SK-N-SH treated with all-trans-retinoic acid at 6 μM for 48 hours (cell line): ENCODE results near the gene LRMDA.

ENCODE experiments used
- ATAC-seq: fragments of 200-7000 bp; cut with Tn5 transposase; 3 replicates; pipeline ENCODE4 v1.9.1; 2020; ENCODE audit warnings: mild to moderate bottlenecking, moderate library complexity
- ARNTL ChIP-seq: fragments of 450-650 bp; formaldehyde crosslinking; IDR thresholded peaks from 2 replicates; pipeline ENCODE4 v1.5.0; 2020; ENCODE audit warnings: low read depth, mild to moderate bottlenecking, moderate library complexity, borderline replicate concordance
- BACH2 ChIP-seq: fragments of 250-450 bp; sonication (Bioruptor Pico); IDR thresholded peaks from 2 replicates; pipeline ENCODE4 v1.9.0; 2021; ENCODE audit warnings: mild to moderate bottlenecking, borderline replicate concordance
- CSDC2 ChIP-seq: fragments of 250-450 bp; sonication (Bioruptor Pico); IDR thresholded peaks from 2 replicates; pipeline ENCODE4 v1.5.0; 2020; ENCODE audit warnings: mild to moderate bottlenecking, moderate library complexity
- ESRRG ChIP-seq: fragments of 250-450 bp; sonication (Bioruptor Pico); IDR thresholded peaks from 2 replicates; pipeline ENCODE4 v1.6.1; 2021; ENCODE audit warnings: mild to moderate bottlenecking
- GLIS3 ChIP-seq: fragments of 250-450 bp; sonication (Bioruptor Pico); IDR thresholded peaks from 2 replicates; pipeline ENCODE4 v1.5.0; 2020; ENCODE audit warnings: mild to moderate bottlenecking, moderate library complexity
- ISL1 ChIP-seq: fragments of 250-450 bp; sonication (Bioruptor Pico); IDR thresholded peaks from 2 replicates; pipeline ENCODE4 v2.1.2; 2022; ENCODE audit warnings: mild to moderate bottlenecking, moderate library complexity
- OSR1 ChIP-seq: fragments of 250-450 bp; sonication (Bioruptor Pico); IDR thresholded peaks from 2 replicates; pipeline ENCODE4 v1.8.0; 2022; ENCODE audit warnings: moderate library complexity, mild to moderate bottlenecking, inconsistent platforms
- PPARA ChIP-seq: fragments of 250-450 bp; sonication (Bioruptor Pico); IDR thresholded peaks from 2 replicates; pipeline ENCODE4 v1.5.0; 2020; ENCODE audit warnings: mild to moderate bottlenecking, borderline replicate concordance
- RARB ChIP-seq: fragments of 250-450 bp; sonication (Bioruptor Pico); IDR thresholded peaks from 2 replicates; pipeline ENCODE4 v1.8.0; 2021; ENCODE audit warnings: mild to moderate bottlenecking, moderate library complexity
- SNAI2 ChIP-seq: fragments of 250-450 bp; sonication (Bioruptor Pico); IDR thresholded peaks from 2 replicates; pipeline ENCODE4 v1.5.0; 2020; ENCODE audit warnings: mild to moderate bottlenecking, moderate library complexity
- TCF4 ChIP-seq: fragments of 250-450 bp; sonication (Bioruptor Pico); IDR thresholded peaks from 2 replicates; pipeline ENCODE4 v1.8.0; 2021; ENCODE audit warnings: mild to moderate bottlenecking, moderate library complexity, borderline replicate concordance
- TOX ChIP-seq: fragments of 250-450 bp; sonication (Bioruptor Pico); IDR thresholded peaks from 2 replicates; pipeline ENCODE4 v1.8.0; 2021; ENCODE audit warnings: mild to moderate bottlenecking, moderate library complexity, borderline replicate concordance
- ZC3H10 ChIP-seq: fragments of 250-450 bp; sonication (Bioruptor Pico); IDR thresholded peaks from 2 replicates; pipeline ENCODE4 v1.5.1; 2021; ENCODE audit warnings: mild to moderate bottlenecking, moderate library complexity
- ZFP30 ChIP-seq: fragments of 450-650 bp; formaldehyde crosslinking; IDR thresholded peaks from 2 replicates; pipeline ENCODE4 v1.5.0; 2022; ENCODE audit warnings: mild to moderate bottlenecking, moderate library complexity
- ZNF565 ChIP-seq: fragments of 450-650 bp; formaldehyde crosslinking; conservative IDR thresholded peaks from 2 replicates; pipeline ENCODE4 v1.5.0; 2020; ENCODE audit warnings: low read depth, mild to moderate bottlenecking, moderate library complexity
- ZNF70 ChIP-seq: fragments of 450-650 bp; formaldehyde crosslinking; IDR thresholded peaks from 2 replicates; pipeline ENCODE4 v1.5.0; 2020; ENCODE audit warnings: mild to moderate bottlenecking, moderate library complexity
- ZNF8 ChIP-seq: fragments of 450-650 bp; formaldehyde crosslinking; IDR thresholded peaks from 2 replicates; pipeline ENCODE4 v1.5.0; 2020; ENCODE audit warnings: mild to moderate bottlenecking, moderate library complexity
- TF ChIP-seq, protein P1 (sequence below): fragments of 250-450 bp; sonication (Bioruptor Pico); IDR thresholded peaks from 2 replicates; pipeline ENCODE4 v1.8.0; 2020; ENCODE audit warnings: mild to moderate bottlenecking, moderate library complexity, borderline replicate concordance
- TF ChIP-seq, protein P2 (sequence below): fragments of 250-450 bp; sonication (Bioruptor Pico); IDR thresholded peaks from 2 replicates; pipeline ENCODE4 v1.5.1; 2021; ENCODE audit warnings: mild to moderate bottlenecking, moderate library complexity
- TF ChIP-seq, protein P3 (sequence below): fragments of 250-450 bp; sonication (Bioruptor Pico); IDR thresholded peaks from 2 replicates; pipeline ENCODE4 v1.5.1; 2020; ENCODE audit warnings: low read depth, mild to moderate bottlenecking, moderate library complexity
- TF ChIP-seq, protein P4 (sequence below): fragments of 250-450 bp; sonication (Bioruptor Pico); IDR thresholded peaks from 2 replicates; pipeline ENCODE4 v1.5.0; 2020; ENCODE audit warnings: mild to moderate bottlenecking, moderate library complexity
- TF ChIP-seq, protein P5 (sequence below): fragments of 250-450 bp; sonication (Bioruptor Pico); IDR thresholded peaks from 2 replicates; pipeline ENCODE4 v1.8.0; 2021; ENCODE audit warnings: low read depth, mild to moderate bottlenecking, moderate library complexity, borderline replicate concordance

Gene LRMDA

DNA sequence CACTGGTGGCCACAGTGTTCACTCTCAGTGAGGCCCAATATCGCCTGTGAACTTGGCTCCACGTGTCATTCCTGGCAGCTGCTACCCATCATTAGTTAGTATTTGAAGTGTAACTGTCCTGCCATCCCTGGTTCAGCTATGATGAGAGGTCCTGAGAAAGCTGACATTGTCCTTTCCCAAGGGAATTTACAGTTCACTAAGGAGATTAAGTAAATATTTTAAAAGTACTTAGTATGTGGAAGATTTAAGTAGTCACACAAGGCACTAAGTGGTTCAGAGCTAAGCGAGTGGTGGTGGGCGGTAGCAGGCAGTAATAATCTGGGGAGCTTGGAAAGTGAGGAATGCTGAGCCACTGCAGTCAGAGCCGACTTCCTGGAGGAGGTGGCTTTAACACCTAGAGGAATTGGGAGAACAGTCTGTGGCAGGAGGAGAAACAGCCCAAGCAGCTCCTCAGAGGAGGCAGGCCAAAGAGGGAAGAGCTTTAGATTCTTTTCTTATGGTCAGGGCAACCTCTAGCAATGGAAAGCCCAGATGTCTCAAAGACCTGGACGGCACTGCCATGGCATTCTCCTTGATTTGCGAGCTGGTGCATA, 519.7 kb downstream of the LRMDA start (continued):
- TF ChIP-seq, protein P1, sequence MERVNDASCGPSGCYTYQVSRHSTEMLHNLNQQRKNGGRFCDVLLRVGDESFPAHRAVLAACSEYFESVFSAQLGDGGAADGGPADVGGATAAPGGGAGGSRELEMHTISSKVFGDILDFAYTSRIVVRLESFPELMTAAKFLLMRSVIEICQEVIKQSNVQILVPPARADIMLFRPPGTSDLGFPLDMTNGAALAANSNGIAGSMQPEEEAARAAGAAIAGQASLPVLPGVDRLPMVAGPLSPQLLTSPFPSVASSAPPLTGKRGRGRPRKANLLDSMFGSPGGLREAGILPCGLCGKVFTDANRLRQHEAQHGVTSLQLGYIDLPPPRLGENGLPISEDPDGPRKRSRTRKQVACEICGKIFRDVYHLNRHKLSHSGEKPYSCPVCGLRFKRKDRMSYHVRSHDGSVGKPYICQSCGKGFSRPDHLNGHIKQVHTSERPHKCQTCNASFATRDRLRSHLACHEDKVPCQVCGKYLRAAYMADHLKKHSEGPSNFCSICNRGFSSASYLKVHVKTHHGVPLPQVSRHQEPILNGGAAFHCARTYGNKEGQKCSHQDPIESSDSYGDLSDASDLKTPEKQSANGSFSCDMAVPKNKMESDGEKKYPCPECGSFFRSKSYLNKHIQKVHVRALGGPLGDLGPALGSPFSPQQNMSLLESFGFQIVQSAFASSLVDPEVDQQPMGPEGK (CRISPR knock-in tag), result no peak
- no peak for TF ChIP-seq ZFP30 (CRISPR knock-in tag)

DNA sequence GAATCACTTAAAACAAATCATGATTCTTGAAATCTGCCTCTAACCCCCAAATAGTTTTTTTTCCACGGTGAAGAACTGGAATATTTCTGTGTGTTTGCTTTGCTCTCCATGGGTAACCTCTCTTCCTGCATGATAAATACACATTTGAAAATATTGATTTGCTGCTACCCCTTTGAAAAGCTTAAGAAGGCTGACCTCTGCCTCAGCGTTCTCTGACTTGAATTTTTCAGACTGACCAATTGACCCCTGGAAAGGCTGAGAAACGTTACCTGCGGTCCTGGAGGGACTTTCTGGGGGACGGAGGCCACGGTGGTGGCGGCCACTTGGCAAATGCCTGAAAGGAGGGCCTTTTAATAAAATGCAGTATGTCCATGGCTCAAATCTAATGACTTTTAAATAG, 520.2 kb downstream of the LRMDA start:
- TF ChIP-seq BACH2 (CRISPR knock-in tag), result no peak
- TF ChIP-seq ZNF8 (CRISPR knock-in tag), result no peak
- no peak for TF ChIP-seq ZNF565
- TF ChIP-seq ARNTL (CRISPR knock-in tag), result no peak
- TF ChIP-seq TCF4, result no peak
- no peak for TF ChIP-seq RARB (CRISPR knock-in tag)
- TF ChIP-seq, protein P2, sequence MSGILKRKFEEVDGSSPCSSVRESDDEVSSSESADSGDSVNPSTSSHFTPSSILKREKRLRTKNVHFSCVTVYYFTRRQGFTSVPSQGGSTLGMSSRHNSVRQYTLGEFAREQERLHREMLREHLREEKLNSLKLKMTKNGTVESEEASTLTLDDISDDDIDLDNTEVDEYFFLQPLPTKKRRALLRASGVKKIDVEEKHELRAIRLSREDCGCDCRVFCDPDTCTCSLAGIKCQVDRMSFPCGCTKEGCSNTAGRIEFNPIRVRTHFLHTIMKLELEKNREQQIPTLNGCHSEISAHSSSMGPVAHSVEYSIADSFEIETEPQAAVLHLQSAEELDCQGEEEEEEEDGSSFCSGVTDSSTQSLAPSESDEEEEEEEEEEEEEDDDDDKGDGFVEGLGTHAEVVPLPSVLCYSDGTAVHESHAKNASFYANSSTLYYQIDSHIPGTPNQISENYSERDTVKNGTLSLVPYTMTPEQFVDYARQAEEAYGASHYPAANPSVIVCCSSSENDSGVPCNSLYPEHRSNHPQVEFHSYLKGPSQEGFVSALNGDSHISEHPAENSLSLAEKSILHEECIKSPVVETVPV, result no peak
- TF ChIP-seq TOX (CRISPR knock-in tag), result no peak
- no peak for TF ChIP-seq OSR1 (CRISPR knock-in tag)
- TF ChIP-seq ISL1 (CRISPR knock-in tag), result no peak
- TF ChIP-seq, protein P3, sequence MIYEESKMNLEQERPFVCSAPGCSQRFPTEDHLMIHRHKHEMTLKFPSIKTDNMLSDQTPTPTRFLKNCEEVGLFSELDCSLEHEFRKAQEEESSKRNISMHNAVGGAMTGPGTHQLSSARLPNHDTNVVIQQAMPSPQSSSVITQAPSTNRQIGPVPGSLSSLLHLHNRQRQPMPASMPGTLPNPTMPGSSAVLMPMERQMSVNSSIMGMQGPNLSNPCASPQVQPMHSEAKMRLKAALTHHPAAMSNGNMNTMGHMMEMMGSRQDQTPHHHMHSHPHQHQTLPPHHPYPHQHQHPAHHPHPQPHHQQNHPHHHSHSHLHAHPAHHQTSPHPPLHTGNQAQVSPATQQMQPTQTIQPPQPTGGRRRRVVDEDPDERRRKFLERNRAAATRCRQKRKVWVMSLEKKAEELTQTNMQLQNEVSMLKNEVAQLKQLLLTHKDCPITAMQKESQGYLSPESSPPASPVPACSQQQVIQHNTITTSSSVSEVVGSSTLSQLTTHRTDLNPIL, result no peak
- no peak for TF ChIP-seq GLIS3
- no peak for TF ChIP-seq ZC3H10 (CRISPR knock-in tag)
- no peak for TF ChIP-seq PPARA
- TF ChIP-seq, protein P4, sequence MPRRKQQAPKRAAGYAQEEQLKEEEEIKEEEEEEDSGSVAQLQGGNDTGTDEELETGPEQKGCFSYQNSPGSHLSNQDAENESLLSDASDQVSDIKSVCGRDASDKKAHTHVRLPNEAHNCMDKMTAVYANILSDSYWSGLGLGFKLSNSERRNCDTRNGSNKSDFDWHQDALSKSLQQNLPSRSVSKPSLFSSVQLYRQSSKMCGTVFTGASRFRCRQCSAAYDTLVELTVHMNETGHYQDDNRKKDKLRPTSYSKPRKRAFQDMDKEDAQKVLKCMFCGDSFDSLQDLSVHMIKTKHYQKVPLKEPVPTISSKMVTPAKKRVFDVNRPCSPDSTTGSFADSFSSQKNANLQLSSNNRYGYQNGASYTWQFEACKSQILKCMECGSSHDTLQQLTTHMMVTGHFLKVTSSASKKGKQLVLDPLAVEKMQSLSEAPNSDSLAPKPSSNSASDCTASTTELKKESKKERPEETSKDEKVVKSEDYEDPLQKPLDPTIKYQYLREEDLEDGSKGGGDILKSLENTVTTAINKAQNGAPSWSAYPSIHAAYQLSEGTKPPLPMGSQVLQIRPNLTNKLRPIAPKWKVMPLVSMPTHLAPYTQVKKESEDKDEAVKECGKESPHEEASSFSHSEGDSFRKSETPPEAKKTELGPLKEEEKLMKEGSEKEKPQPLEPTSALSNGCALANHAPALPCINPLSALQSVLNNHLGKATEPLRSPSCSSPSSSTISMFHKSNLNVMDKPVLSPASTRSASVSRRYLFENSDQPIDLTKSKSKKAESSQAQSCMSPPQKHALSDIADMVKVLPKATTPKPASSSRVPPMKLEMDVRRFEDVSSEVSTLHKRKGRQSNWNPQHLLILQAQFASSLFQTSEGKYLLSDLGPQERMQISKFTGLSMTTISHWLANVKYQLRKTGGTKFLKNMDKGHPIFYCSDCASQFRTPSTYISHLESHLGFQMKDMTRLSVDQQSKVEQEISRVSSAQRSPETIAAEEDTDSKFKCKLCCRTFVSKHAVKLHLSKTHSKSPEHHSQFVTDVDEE, result no peak
- no peak for TF ChIP-seq ZNF70 (CRISPR knock-in tag)
- TF ChIP-seq SNAI2, result no peak
- no peak for TF ChIP-seq CSDC2 (CRISPR knock-in tag)
- no peak for TF ChIP-seq ESRRG (CRISPR knock-in tag)
- TF ChIP-seq, protein P5, sequence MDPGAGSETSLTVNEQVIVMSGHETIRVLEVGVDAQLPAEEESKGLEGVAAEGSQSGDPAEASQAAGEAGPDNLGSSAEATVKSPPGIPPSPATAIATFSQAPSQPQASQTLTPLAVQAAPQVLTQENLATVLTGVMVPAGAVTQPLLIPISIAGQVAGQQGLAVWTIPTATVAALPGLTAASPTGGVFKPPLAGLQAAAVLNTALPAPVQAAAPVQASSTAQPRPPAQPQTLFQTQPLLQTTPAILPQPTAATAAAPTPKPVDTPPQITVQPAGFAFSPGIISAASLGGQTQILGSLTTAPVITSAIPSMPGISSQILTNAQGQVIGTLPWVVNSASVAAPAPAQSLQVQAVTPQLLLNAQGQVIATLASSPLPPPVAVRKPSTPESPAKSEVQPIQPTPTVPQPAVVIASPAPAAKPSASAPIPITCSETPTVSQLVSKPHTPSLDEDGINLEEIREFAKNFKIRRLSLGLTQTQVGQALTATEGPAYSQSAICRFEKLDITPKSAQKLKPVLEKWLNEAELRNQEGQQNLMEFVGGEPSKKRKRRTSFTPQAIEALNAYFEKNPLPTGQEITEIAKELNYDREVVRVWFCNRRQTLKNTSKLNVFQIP, result no peak
- TF ChIP-seq, all 23 proteins: peak for 0
- ATAC-seq, result no peak

DNA sequence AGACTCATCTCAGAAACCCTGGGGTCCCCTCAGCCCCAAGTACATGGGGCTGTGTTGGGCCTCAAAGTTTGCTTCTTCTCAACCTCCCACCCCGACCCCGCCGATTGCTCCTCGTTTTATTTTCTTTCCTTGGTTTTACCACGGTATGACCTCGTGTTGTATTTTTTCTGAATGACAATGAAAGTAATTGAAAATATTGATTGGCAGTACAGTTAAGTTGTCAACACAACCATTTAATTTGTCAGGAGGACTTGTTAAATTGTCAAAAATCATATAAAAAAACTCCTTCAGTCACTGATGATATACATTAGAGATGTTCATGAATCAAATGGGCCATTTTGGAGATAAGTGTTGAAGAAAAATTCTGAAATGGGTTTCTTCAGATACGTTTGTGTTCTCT, 520.7 kb downstream of the LRMDA start:
- no peak for ATAC-seq
- TF ChIP-seq SNAI2 (no peak), ZNF8 (CRISPR knock-in tag) (no peak), BACH2 (CRISPR knock-in tag) (no peak)
- TF ChIP-seq, protein P3, result no peak
